IPS-18a (cell line): ENCODE results near the gene MICU2.

ENCODE experiments used
- H3K27ac ChIP-seq: one replicate; pipeline ENCODE4 v1.5.1; 2013; ENCODE audit warnings: low read length
- H3K27me3 ChIP-seq: one replicate; pipeline ENCODE4 v1.6.1; 2013; ENCODE audit warnings: mild to moderate bottlenecking, low read length; ENCODE audit not compliant: control insufficient read depth, insufficient read depth
- H3K36me3 ChIP-seq: one replicate; pipeline ENCODE4 v1.6.1; 2013; ENCODE audit warnings: low read depth, low read length; ENCODE audit not compliant: control insufficient read depth
- H3K4me1 ChIP-seq: one replicate; pipeline ENCODE4 v1.6.1; 2013; ENCODE audit warnings: low read depth, low read length; ENCODE audit not compliant: control insufficient read depth
- H3K4me3 ChIP-seq: one replicate; pipeline ENCODE4 v1.5.1; 2013; ENCODE audit warnings: low read length
- H3K9ac ChIP-seq: one replicate; pipeline ENCODE4 v1.6.1; 2013; ENCODE audit warnings: mild to moderate bottlenecking, low read length, moderate library complexity
- H3K9me3 ChIP-seq: one replicate; pipeline ENCODE4 v1.6.1; 2013; ENCODE audit warnings: low read depth, low read length; ENCODE audit not compliant: control insufficient read depth

The MICU2 gene

DNA sequence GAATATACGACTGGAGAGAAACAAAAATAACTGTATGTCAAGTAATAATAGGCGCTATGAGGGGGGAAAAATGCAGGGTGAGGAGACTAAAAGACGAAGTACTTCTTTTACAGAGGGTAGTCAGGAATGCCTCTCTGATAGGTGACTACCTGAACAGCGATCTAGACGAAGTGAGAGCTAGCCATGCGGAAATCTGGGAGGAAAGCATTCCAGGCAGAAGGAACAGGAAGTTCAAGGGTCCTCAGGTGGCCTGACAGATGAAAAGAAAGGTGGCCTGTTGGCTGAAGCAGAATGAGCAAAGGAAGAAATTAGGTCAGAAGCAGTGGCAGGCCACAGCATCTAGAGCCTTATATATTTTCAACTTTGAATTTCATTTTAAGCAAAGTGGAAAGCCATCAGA, 158.2 kb downstream of the MICU2 start:
- H3K27me3 ChIP-seq, result no peaks in the 10 kb centered on the region
- H3K4me3 ChIP-seq, result no peak overlapping the region
- H3K9ac ChIP-seq, result no peak overlapping the region
- no peaks in the 10 kb centered on the region for H3K9me3 ChIP-seq
- no peaks in the 10 kb centered on the region for H3K4me1 ChIP-seq
- no peaks in the 10 kb centered on the region for H3K36me3 ChIP-seq
- no peak overlapping the region for H3K27ac ChIP-seq

DNA sequence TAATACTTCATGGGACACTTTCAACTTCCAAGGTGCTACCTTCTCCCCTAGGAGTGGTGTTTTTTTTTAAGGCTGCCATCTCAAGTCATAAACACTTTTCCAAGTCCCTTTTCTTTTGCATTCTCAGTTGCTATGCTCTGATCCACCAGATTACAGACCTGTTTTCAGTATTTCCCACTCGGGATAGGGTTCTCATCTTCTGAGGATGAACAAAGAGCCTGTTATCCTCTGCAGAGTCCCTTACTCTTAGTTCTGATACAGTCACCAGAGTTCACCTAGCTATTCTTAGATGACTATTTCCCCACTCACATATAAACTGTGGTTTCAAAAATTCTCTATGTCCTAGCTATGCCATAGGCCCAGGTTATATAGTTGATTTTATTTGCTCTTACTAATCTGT, 160.8 kb downstream of the MICU2 start:
- no peaks in the 10 kb centered on the region for H3K4me1 ChIP-seq
- H3K9ac ChIP-seq, result no peak overlapping the region
- H3K36me3 ChIP-seq, result no peaks in the 10 kb centered on the region
- H3K27me3 ChIP-seq, result no peaks in the 10 kb centered on the region
- H3K4me3 ChIP-seq, result no peak overlapping the region
- peaks cover 2% of the 10 kb centered on the region for H3K9me3 ChIP-seq
- H3K27ac ChIP-seq, result no peak overlapping the region
